ENCODE data around the gene F12. TPM values are rescaled to one million over a fixed set of nuclear protein-coding genes. Genes with fewer than 3 reads are reported as not detected.

The F12 gene
- total RNA-seq, 1 donor from 2014 or later, result not detected

GRCh38 chr5:177399997-177400868 is 9.1 kb downstream of the F12 start, which contains the start of gene PFN3:
Gene PFN3, minus strand, starts transcription at chr5:177400661. Its CDS starts 85 bp downstream, at chr5:177400576.
- DNase-seq (ENCODE audit: low spot score in 2 of 2), result no peak
- Histone ChIP-seq H3K36me3 (no peaks in the 10 kb centered on the region), H3K9me3 (no peaks in the 10 kb centered on the region), H3K27me3 (peaks cover 41% of the 10 kb centered on the region), H3K4me3 (no peak within 1 kb of the TSS), H3K4me1 (peaks cover 17 to 24% of the 10 kb centered on the region in 2 donors), H3K27ac (no peak within 1 kb of the TSS)
- TF ChIP-seq CTCF (IDR thresholded peaks at IDR 0.05), result no peak
- intact Hi-C loops (cut with DNase I), result no loop called here

GRCh38 chr5:177397875-177398390 is 11.4 kb downstream of the F12 start:
- Histone ChIP-seq H3K36me3 (no peaks in the 10 kb centered on the region), H3K4me1 (peaks cover 1 to 9% of the 10 kb centered on the region in 2 donors), H3K27me3 (peaks cover 33% of the 10 kb centered on the region), H3K4me3 (no peak overlapping the region), H3K9me3 (no peaks in the 10 kb centered on the region), H3K27ac (no peak overlapping the region)
- TF ChIP-seq CTCF (IDR thresholded peaks at IDR 0.05), result no peak
- no peak for DNase-seq (ENCODE audit: low spot score in 2 of 2)
- intact Hi-C loops (cut with DNase I), result no loop called here

- no peak overlapping the region for H3K27ac ChIP-seq
- DNase-seq (ENCODE audit: low spot score in 2 of 2), result no peak
- TF ChIP-seq CTCF (IDR thresholded peaks at IDR 0.05), result no peak
- no peaks in the 10 kb centered on the region for H3K36me3 ChIP-seq
- H3K4me3 ChIP-seq, result no peak overlapping the region
- intact Hi-C loops (cut with DNase I), result no loop called here
- H3K4me1 ChIP-seq, result peaks cover 0 to 3% of the 10 kb centered on the region in 2 donors
- no peaks in the 10 kb centered on the region for H3K9me3 ChIP-seq
- peaks cover 23% of the 10 kb centered on the region for H3K27me3 ChIP-seq
Measured at GRCh38 chr5:177396807-177397206, 12.6 kb downstream of the F12 start.

DNA sequence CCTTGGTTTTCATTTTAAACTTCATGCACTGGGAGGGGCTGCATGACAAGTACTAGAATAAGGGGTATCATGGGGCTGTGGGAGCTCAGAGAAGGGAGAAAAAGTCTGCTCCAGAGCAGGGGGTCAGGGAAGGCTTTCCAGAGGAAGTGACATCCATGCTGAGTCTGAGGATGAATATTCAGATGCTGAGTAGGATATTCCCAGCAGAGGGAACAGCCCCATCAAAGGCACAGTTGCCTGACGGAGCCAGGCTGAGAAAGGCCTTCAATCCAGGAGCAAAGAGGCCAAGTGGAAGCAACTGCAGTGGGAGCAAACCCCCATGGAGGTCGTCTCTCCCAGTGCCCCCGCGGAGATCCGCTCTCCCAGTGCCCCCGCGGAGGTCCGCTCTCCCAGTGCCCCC is 13.3 kb downstream of the F12 start:
- Histone ChIP-seq H3K9me3 (no peaks in the 10 kb centered on the region), H3K4me3 (no peak overlapping the region), H3K36me3 (no peaks in the 10 kb centered on the region), H3K27me3 (peaks cover 17% of the 10 kb centered on the region), H3K27ac (no peak overlapping the region), H3K4me1 (peaks cover 0 to 3% of the 10 kb centered on the region in 2 donors)
- TF ChIP-seq CTCF (IDR thresholded peaks at IDR 0.05), result no peak
- intact Hi-C loops (cut with DNase I), result no loop called here
- no peak for DNase-seq (ENCODE audit: low spot score in 2 of 2)

DNA sequence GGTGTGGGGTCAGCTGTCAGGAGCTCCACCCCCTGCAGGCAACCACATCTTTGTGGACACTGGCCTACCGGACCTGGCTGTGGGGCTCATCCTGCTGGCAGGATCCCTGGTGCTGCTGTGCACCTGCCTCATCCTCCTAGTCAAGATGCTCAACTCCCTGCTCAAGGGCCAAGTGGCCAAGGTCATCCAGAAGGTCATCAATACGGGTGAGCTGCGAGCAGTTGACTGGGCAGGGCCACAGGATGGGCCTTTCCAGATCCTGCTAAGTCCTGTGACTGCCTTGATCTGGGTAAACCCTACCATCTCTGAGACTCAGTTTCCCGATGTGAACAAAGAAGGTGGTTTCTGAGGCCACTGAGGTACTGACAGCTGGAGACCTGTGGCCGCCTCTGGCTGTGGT is 15.4 kb downstream of the F12 start:
- Histone ChIP-seq H3K4me3 (no peak overlapping the region), H3K9me3 (no peaks in the 10 kb centered on the region), H3K4me1 (no peaks in the 10 kb centered on the region), H3K27ac (no peak overlapping the region), H3K36me3 (no peaks in the 10 kb centered on the region), H3K27me3 (no peaks in the 10 kb centered on the region)
- intact Hi-C loops (cut with DNase I), result no loop called here
- no peak for TF ChIP-seq CTCF (IDR thresholded peaks at IDR 0.05)
- DNase-seq (ENCODE audit: low spot score in 2 of 2), result no peak
